Loucy (cell line): ENCODE data around the gene BOLA3.

Experiments
- EZH2phosphoT487 ChIP-seq: fragments of 200-600 bp; IDR thresholded peaks from 2 replicates; pipeline ENCODE4 v1.6.1; 2018; ENCODE audit warnings: antibody characterized with exemption, mild to moderate bottlenecking, moderate library complexity, borderline replicate concordance
- TF ChIP-seq, protein P1 (sequence below): fragments of 200-600 bp; sonication (generic); conservative IDR thresholded peaks from 2 replicates; pipeline ENCODE4 v1.5.1; 2014; ENCODE audit warnings: mild to moderate bottlenecking, antibody characterized with exemption, low read length

DNA sequence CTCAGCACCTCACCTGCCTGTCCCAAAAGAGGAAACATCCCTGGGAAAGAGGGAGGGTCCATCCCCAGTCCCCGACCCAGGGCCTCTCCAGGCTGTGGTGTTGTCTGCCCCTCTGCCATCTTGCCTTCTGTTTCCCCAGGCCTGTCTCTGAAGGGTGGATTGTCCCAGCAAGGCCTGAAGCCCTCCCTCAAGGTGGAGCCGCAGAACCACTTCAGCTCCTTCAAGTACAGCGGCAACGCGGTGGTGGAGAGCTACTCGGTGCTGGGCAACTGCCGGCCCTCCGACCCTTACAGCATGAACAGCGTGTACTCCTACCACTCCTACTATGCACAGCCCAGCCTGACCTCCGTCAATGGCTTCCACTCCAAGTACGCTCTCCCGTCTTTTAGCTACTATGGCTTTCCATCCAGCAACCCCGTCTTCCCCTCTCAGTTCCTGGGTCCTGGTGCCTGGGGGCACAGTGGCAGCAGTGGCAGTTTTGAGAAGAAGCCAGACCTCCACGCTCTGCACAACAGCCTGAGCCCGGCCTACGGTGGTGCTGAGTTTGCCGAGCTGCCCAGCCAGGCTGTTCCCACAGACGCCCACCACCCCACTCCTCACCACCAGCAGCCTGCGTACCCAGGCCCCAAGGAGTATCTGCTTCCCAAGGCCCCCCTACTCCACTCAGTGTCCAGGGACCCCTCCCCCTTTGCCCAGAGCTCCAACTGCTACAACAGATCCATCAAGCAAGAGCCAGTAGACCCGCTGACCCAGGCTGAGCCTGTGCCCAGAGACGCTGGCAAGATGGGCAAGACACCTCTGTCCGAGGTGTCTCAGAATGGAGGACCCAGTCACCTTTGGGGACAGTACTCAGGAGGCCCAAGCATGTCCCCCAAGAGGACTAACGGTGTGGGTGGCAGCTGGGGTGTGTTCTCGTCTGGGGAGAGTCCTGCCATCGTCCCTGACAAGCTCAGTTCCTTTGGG lies 47.2 kb downstream of the BOLA3 start:
- TF ChIP-seq, protein P1, sequence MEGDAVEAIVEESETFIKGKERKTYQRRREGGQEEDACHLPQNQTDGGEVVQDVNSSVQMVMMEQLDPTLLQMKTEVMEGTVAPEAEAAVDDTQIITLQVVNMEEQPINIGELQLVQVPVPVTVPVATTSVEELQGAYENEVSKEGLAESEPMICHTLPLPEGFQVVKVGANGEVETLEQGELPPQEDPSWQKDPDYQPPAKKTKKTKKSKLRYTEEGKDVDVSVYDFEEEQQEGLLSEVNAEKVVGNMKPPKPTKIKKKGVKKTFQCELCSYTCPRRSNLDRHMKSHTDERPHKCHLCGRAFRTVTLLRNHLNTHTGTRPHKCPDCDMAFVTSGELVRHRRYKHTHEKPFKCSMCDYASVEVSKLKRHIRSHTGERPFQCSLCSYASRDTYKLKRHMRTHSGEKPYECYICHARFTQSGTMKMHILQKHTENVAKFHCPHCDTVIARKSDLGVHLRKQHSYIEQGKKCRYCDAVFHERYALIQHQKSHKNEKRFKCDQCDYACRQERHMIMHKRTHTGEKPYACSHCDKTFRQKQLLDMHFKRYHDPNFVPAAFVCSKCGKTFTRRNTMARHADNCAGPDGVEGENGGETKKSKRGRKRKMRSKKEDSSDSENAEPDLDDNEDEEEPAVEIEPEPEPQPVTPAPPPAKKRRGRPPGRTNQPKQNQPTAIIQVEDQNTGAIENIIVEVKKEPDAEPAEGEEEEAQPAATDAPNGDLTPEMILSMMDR, result no peak
- no peak for TF ChIP-seq EZH2phosphoT487
